ENCODE measurements around the gene METTL1. TPM values are rescaled to one million over a fixed set of nuclear protein-coding genes. Genes with fewer than 3 reads are reported as not detected.
A peak's percentile ranks its signal among the peaks of the same experiment; 100 is the strongest.

METTL1 gene
- total RNA-seq, 2 donors from 2014 or later, result 16.6 to 22.8 TPM

DNA sequence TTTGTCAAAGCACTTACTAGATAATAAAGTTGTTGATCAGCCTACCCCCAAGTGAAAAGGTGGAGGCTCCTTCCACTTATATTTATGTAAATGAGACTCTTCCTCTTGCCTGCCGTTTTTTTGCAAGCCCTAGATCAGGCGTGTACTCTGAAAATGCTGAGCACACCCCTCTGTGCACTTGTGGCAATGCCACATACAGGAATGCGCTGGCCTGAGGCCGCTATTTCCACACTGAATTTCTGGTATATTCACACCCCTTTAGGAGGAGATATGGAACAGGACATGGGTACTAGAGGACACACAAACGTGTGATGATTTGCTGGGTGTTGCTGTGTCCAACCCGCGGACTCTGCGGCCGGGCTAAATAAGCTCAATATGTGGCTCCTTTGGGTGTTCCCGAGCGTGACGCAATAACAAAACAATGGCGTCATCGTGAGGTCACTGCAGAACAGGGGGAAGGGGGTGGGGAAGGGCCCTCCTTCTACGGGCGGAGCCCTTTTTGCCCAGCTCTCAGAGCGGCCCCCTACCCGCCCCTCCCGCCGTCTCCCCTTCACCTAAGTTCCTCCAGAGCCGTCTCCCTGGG lies 27.6 kb downstream of the METTL1 start:
- DNase-seq (ENCODE audit: low spot score), result peak; percentile 95
- intact Hi-C loops (cut with DNase I), result no loop called here

DNA sequence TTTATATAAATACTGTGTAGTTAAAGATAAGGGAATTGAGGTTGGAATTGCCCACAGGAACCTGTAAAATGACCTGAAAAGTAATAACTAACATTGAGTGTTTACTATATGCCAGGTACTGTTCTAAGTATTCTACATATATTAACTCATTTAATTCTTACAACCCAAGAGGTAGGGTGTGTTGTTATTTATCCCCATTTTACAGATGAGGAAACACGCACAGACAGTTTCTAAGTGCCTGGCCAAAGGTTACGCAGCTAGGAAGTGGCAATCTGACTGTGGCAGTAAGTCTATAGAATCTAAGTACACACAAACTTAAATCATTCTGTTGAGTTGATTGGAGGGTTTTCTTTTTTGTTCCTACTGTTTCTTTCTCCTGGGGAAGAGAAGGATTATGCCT lies 28.1 kb downstream of the METTL1 start:
- no peak for DNase-seq (ENCODE audit: low spot score)
- intact Hi-C loops (cut with DNase I), result no loop called here

DNA sequence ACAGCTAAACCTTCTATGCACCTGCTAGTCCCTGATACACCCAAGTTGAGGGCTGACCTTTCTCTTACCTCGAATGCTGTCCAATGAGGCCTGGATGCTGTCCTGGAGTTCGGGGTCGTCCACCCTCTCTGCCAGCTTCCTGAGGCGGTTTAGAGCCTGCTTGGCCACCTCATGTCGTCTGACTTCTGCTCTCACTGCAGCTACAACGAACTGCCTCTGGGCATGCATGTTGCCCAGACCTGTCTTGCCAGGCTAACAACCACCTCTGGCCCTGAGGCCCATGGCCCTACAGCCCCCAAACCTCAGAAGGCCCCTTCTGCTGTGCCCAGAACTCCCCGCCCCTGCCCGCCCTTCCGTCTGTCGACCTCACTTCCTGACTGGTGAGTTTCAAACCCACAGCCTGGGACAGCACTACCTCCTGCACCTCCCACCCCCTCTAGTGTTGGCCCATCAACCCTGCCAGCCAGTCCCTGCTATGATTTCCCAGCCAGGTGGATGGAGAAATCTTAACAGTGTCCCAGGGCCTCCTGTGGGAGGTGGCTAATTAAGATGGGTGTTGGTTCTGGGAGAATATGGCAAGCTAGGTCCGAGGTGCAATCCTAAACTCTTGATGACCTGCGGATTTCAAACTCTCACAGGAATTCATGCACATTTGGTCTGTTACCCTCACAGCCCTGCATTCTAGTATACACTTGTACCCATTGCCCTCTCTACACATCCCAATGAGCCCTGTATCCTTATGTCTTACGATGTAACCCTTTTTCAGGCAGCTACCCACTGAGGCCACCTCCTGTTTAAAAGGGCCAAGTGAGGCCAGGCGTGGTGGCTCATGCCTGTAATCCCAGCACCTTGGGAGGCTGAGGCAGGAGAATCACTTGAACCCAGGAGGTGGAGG lies 29.8 kb downstream of the METTL1 start:
- intact Hi-C loops (cut with DNase I), result no loop called here

DNA sequence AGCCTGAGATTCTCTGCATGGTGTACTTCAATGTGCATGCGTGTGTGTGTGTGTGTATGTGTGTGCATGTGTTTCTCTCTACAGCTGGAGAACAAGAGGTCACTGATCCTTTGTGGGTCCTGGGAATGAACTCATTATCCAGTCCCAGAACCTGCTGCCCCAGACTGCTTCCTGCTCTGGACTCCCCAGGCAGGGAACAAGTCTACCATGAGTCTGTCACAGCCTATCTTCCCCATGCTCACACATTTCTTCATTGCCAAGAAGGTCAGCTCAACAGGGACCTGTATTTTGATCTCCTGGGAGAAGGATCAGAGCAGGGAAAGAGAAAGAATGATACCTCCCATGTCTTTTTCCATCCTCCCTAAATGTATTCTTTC lies 30.5 kb downstream of the METTL1 start:
- intact Hi-C loops (cut with DNase I), result no loop called here
- DNase-seq (ENCODE audit: low spot score), result peak; percentile 56

More for the DNA sequence above, 29.8 kb downstream of the METTL1 start:
- peak; percentile 84 for DNase-seq (ENCODE audit: low spot score)

DNA sequence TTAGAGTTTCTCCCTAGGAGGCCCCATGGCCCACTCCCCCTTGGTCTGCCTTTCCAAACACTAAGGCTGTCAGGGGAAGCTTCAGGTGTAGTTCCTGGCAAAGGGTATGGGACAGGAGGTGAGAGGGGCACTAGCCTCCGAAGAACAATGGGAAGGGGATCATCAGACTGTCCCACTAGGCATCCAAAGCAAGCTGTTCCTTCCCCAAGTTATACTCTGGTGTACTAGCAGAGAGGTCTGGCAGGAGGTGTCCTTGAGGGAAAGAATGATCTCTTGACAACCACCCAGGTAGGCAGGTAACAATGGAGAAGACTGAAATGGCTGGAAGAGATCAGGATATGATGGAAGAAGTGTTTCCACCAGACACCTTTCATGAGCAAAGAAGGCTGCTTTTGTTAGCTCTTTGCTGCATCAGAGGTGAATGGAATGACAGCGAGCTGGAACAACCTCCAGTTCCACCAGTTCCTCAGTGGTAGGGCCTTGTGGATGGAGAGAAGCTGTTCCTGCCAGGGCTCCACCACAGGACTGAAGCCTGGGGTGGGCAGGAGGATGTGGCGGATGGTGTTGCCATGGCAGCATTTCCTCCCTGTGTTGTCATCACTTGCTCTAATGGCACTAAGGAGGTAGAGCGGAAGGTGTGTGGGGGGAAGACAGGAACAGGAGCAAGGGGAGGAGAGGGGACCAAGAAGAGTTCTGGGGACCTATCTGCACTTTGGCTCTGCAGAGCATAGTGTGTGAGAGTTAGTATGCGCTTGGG lies 31.1 kb downstream of the METTL1 start:
- DNase-seq (ENCODE audit: low spot score), result peak; percentile 79
- intact Hi-C loops (cut with DNase I), result no loop called here

DNA sequence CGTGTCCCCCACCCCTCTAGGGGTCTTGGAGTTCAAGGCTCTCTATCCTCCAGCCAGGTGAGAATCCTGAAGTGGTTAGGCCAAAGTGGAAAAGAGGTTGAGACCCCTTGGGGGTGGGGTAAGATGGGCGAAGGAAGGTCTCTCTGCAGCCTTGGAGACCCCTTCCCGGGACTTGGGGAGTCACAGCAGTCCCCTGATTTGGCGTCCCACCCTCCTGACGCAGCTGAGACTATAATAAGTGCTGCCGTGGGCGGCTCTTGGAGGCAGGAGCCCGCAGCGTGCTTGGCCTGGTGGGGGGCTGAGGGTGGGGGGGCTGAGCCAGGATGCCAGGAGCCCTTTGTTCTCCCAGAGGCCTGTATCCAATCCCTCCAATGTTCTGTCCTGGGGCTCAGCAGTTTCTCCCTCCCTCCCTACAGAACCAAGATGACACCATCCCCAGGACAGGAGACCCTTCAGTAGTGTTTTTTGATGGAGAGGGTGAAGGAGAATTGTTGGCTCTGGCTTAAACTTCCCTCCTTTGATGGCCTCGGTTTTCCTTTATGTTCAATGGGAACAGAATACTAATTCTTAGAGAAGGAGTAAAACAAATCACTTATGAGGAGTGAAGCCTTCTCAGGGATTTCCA lies 31.9 kb downstream of the METTL1 start:
- intact Hi-C loops (cut with DNase I), result no loop called here
- DNase-seq (ENCODE audit: low spot score), result peak; percentile 44

DNA sequence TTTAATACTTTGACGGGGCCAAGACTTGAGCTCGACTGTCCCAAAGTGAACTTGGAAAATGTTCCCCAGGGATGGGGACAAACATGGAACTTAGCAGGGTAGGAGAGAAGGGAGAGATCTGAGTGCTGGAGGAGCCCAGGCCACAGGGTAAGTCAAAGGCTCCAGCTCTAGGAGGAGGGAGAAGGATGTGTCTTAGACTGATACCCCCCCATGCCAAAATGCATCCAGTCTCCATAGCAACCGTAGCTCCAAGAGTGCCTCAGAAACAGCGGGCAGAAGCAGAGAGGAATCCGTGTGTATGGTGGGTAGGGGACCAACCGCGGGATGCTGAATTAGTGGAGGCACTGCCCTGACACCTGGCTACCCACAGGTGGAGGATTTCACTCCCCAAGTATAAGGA lies 32.5 kb downstream of the METTL1 start:
- DNase-seq (ENCODE audit: low spot score), result no peak
- intact Hi-C loops (cut with DNase I), result no loop called here

DNA sequence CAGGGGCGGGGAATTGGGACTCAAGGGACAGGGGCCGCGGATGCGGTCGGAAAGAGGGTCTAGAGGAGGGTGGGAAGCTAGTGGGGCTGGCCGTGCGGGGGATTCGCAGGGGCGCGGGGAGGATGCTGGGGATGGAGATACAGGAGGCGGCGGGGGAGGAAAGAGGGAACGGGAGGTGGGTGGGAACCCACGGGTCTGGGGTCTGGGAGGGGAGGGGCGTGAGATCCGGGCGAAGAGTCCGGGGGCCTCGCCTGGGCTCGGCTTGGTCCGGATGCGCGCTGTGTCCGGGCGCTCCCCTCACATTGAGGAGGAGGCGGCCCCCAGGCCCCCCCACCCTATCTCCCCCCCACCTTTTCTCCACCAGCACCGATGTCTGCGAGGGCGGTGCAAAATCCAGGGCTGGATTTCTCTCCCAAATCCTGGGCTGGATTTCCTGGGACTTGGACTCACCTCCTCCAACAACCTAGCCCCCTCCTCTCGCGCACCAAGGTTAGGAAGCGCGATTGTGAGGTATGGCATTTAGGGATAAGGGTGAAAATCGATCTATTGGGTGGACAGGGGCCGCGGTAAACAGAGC lies 33.2 kb downstream of the METTL1 start, which contains the start of gene AGAP2:
AGAP2 (minus strand) TSS at position 82 of the 577 bp plus-strand sequence. CDS start 496 bp downstream, outside the sequence.
- intact Hi-C loops (cut with DNase I), result no loop called here

DNA sequence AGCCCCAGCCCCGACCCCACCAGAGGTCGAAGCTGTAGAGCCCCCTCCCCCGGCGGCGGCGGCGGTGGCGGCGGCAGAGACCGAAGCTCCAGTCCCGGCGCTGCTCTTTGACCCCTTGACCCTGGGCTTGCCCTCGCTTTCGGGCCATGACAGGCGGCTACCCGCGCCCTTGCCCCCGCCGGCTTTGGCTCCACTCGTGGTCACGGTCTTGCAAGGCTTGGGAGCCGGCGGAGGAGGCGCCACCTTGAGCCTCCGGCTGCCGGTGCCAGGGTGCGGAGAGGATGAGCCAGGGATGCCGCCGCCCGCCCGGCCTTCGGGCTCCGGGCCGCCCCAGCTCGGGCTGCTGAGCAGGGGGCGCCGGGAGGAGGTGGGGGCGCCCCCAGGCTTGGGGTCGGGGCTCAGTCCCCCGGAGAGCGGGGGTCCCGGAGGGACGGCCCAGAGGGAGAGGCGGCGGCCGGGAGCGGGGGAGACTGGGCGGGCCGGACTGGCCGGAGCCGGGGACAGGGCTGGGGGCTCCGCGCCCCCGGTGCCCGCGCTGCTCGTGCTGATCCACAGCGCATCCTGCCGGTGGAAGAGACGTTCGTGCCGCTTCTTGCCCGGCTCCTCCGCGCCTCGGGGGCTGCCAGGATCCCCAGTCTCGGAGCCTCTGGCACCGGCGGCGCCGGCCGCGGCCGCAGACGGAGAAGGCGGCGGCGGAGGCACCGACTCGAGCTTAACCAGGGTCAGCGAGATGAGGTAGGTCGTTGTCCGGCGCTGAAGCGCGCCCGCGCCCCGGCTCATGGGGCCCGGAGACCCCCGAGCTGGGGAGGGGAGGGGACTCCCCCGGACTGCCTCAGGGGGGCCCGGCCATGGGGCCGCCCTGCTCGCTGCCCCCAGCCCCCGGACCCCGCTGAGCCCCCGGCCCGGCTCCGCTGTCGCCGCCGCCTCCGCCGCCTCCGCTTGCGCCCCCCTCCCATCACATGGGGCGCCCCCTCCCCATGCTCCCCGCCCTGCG lies 34.1 kb downstream of the METTL1 start:
- no peak for DNase-seq (ENCODE audit: low spot score)
- intact Hi-C loops (cut with DNase I), result no loop called here

More for the DNA sequence above, 33.2 kb downstream of the METTL1 start, which contains the start of gene AGAP2:
- DNase-seq (ENCODE audit: low spot score), result no peak

DNA sequence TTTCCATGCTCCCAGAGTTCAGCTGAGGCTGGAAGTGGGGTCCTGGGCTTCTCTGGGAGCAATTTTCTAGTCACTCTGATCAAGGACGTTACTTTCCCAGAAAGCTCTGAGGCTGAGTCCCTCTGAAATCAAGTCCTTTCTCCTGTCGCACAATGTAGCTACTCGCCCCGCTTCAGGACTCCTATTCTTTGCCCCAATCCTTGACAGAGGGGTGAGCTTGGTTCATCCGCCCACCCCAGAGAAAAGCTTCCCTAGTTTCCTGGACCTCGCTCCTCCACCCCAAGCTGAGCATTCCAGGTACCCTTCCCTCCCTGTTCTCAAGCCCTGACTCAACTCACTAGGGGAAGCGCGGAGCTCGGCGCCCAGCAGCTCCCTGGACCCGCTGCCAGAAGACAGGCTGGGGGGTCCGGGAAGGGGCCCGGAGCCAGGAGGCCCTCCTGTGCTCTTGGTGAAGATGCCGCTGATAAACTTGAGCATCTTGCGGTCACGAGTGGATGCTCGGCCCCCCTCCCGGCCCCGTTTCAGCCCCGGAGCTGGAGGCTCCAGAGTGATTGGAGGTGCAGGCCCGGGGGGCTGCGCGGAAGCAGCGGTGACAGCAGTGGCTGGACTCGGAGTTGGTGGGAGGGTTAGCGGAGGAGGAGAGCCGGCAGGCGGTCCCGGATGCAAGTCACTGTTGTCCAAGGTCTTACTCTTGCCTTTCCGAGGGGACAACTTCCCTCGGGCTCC lies 35.0 kb downstream of the METTL1 start:
- intact Hi-C loops (cut with DNase I), result no loop called here
- no peak for DNase-seq (ENCODE audit: low spot score)

DNA sequence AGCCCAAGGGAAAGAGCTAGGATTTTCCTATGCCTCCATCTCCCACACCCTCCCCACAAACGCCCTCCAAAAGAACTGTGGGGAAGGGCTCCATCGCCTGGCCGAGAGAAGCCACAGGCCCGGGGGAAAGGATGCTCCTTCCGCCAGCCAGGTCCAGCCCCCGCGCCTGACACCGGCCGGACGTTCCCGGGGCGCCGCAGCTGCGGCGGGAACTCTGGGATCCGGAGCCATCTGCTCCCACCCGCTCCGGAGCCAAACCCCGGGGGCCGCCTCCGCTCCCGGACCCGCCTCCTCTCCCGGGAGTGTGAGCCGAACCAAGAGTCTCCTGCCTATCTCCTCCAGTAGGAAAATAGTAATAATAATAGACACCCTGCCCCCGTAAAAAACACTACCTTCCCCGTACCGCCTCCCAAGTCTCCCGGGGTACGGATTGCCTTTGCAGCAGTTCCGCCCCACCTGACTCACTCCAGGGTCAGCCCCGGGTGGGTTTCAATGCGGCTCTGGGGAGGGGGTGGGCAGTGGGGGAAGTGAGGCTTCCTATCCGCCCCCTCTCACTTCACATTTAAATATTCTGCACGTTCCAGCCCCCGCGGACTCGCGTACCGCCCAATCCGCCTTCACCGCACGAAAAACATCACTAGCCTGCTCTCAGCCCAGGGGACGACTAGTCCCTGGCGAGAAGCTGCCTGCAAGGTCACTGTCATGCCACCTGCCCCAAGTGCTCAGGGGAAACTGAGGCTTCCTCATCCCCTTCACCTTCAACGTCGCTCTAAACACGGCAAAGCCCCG lies 35.8 kb downstream of the METTL1 start:
- peak; percentile 79 for DNase-seq (ENCODE audit: low spot score)
- intact Hi-C loops (cut with DNase I), result no loop called here

DNA sequence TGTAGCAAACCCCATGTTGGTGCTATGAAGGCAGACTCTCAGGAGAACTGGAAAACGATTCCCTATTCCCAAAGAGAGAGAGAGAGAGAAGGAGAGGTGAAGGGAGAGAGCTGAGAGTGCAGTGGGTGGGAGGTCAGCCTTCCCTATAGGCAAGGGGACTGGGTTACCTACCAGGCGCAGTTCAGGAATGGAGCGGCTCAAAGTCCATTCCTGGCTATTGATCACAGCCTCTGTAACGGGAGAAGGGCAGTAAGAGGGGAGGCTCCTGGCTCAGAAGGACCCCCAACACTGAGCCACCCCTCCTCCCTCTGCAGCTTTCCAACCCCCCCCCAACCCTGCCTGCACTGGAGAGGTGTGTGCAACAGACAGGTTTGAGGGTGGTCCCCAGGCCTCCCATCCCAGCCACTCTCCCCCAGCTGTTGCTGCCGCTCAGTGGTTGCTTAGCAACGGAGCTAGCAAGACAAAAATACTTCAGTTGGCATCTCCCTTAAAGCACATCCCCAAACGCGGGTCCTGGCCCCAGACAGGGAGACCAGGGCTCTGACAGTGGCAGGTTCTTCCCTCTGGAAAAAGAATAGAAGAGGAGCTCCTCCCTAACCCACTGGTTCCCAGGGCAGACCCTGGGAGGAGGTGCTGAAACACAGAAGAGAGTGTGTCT lies 36.6 kb downstream of the METTL1 start:
- peak; percentile 55 for DNase-seq (ENCODE audit: low spot score)
- intact Hi-C loops (cut with DNase I), result no loop called here

DNA sequence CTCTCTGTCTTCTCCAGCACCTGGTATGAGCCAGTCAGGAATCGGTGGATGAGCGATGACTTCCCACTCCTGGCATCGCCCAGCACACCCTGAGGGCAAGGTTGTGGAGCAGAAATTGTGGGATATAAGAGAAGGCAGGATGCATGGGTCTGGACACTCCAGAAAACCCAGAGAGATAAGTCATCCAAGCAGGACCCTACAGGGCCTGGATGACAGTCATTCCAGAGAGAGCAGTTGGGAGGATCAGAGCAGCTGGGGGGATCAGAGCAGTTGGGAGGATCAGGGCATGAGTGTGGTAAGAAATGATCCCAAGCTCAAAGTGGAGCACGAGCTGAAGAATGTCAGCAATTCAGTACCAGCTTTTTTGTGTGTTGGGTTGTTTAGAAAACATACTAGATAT lies 37.3 kb downstream of the METTL1 start:
- intact Hi-C loops (cut with DNase I), result no loop called here
- DNase-seq (ENCODE audit: low spot score), result peak; percentile 24

DNA sequence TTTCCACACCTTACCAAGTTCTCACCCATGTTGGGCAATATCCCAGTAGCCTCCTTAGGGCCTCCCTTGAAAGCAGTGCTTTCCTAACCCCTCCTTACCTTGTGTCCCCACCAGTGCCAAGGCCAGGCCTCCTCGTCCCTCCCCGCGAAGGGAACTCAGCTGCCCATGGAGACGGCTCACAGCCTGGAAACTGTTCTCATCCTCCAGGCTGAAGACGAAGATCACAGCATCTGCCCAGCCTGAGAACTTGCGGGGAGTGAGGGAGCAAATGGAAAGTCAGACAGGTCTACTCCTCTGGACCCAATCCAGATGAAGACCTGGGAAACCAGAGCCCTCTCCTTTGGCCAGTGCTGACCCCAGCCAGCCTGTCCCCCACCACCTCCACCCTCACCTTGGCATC lies 38.0 kb downstream of the METTL1 start:
- intact Hi-C loops (cut with DNase I), result no loop called here
- peak; percentile 68 for DNase-seq (ENCODE audit: low spot score)

DNA sequence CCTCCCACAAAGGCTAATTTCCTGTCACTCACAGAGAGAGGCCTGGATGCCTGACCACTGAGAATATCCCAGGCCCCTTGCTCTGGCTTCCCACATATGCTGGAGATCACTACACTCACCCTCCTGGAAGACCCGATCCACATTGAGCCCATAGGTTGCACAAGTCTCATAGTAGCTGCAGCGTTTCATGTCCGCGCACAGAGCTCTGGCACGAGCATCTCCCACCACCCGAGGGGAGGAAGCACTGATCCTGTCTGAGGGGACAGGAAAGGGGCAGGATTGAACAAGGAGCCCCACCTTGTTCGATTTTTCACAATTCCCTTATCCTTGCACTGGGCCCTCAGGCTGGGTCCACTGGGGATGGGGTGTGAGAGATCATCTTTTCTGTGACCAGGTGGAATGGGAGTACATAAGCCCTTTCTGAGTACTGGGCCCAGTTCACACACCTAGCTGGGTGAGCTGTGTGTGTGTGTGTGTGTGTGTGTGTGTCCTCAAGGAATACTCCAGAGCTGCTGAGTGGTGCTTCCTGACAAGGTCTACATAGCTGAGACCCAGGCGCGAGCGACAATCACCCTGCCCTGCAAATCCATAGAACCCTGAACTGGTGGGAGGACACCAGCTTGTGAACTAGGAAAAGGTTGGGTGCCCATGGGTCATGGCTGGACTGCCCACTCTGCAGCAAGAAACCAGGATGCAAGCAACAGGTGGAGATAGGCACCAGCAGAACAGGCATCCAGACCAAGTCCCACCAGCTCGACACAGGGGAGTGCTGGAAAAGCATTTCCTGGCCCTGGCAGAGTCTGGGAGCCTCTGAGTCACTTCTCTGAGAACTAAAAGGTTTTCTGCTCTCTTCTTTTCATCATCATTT lies 38.9 kb downstream of the METTL1 start:
- DNase-seq (ENCODE audit: low spot score), result no peak
- intact Hi-C loops (cut with DNase I), result no loop called here
